GM12873 (cell line): ENCODE results near the gene SYNM.

ENCODE experiments used
- TF ChIP-seq, protein P1 (sequence below): IDR thresholded peaks from 2 replicates; pipeline ENCODE4 v1.5.1; 2012; ENCODE audit warnings: low read depth, mild to moderate bottlenecking, moderate library complexity, low read length, control low read depth; ENCODE audit not compliant: insufficient read depth; ENCODE audit errors: missing control alignments

SYNM gene

GRCh38 chr15:99176757-99177156 is 71.9 kb downstream of the SYNM start:
- TF ChIP-seq, protein P1, sequence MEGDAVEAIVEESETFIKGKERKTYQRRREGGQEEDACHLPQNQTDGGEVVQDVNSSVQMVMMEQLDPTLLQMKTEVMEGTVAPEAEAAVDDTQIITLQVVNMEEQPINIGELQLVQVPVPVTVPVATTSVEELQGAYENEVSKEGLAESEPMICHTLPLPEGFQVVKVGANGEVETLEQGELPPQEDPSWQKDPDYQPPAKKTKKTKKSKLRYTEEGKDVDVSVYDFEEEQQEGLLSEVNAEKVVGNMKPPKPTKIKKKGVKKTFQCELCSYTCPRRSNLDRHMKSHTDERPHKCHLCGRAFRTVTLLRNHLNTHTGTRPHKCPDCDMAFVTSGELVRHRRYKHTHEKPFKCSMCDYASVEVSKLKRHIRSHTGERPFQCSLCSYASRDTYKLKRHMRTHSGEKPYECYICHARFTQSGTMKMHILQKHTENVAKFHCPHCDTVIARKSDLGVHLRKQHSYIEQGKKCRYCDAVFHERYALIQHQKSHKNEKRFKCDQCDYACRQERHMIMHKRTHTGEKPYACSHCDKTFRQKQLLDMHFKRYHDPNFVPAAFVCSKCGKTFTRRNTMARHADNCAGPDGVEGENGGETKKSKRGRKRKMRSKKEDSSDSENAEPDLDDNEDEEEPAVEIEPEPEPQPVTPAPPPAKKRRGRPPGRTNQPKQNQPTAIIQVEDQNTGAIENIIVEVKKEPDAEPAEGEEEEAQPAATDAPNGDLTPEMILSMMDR = no peak

DNA sequence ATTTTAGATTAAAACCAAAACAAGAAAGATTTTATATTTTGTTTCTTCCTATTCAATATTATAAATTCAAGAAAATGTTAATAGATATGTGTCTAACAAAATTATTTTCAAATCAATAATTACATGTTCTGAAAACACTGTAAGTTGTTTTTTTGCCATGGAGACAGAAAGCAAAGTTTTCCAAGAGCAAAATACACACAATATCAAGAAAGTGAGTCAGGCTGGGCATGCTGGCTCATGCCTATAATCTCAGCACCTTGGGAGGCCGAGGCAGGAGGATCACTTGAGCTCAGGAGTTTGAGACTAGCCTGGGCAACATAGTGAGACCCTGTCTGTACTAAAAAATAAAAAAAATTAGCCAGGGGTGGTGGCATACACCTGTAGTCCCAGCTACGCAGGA is 72.8 kb downstream of the SYNM start:
- TF ChIP-seq, protein P1 = no peak

DNA sequence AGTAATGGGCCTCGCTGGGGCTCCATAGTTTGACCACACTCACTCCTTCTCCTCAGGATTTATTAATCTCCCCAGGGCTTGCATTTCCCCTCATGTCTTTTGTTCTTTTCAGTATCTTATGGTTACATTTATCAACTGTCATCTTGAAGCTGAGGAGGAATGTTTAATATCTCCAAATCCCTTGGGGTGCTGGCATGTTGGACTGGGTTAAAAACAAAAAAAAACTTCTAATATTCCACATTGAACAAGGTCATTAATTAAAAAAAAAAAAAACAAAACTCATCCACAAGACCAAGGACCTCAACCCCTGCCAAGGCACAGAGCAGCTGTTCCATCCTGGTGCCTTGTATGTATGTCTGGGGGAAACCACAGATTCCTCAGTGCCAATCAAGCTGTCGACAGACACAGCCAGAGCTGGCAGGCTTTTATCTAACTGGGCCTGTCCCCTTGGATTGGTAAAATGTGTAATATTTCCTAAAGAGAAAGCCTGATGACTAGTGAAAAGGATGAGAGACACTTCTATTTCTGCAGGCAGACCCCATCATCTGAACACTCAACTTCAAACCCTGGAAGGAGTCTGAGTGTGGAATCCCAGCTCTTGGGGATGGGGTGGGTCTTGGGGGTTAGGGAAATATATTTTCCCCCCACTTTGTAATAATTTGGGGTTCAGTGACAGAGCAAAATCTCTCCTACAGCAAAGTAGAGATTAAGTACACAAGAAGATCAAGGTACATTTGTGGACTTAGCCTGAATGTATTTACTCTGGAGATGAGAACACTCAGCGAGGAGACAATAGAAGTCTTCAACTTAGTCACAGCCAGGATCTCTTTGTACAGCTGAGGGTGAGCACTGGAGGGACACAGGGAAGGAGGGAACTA is 75.4 kb downstream of the SYNM start:
- TF ChIP-seq, protein P1 = no peak

GRCh38 chr15:99180964-99181306 is 76.1 kb downstream of the SYNM start:
- TF ChIP-seq, protein P1 = no peak

- TF ChIP-seq, protein P1 = no peak
Measured at GRCh38 chr15:99181545-99181971, 76.7 kb downstream of the SYNM start.

- TF ChIP-seq, protein P1 = no peak
Measured at GRCh38 chr15:99182791-99183190, 77.9 kb downstream of the SYNM start.
